GM12878 (cell line): Measurements from ENCODE around the gene ITM2C. TPM values are rescaled to one million over a fixed set of nuclear protein-coding genes. Genes with fewer than 3 reads are reported as not detected.
A peak's percentile ranks its signal among the peaks of the same experiment; 100 is the strongest.

Experiments
- ATAC-seq: fragments of 200-7000 bp; cut with Tn5 transposase; 3 replicates; pipeline ENCODE4 v1.9.1; 2020; ENCODE audit warnings: mild to moderate bottlenecking, moderate library complexity
- BruUV-seq: library from RNA; stranded (reverse); fragments of 400-500 nt; replicated peaks from 2 replicates; lab custom pipeline; 2021; lab: Mats Ljungman, UMichigan
- CTCF ChIA-PET: fragments of 300-600 bp; sonication (Branson Sonifier 250); formaldehyde crosslinking; extraction: SDS; loops from one replicate; lab custom pipeline; 2021; ENCODE audit warnings: inconsistent platforms; lab: Yijun Ruan, JAX
- POLR2A ChIA-PET: fragments of 350-600 bp; formaldehyde crosslinking; extraction: SDS; loops from one replicate; lab custom pipeline; 2021; ENCODE audit warnings: inconsistent platforms; lab: Charles Lee
- RAD21 ChIA-PET: fragments of 300-600 bp; sonication (Branson Sonifier 250); formaldehyde crosslinking; loops from one replicate; lab custom pipeline; 2023; ENCODE audit warnings: antibody characterized with exemption; ENCODE audit not compliant: unreplicated experiment; lab: Charles Lee
- SMC1A ChIA-PET: fragments of 300-600 bp; sonication (Branson Sonifier 250); formaldehyde crosslinking; loops from one replicate; lab custom pipeline; 2023; ENCODE audit not compliant: unreplicated experiment, uncharacterized antibody; lab: Charles Lee
- DNase-seq: peaks from one replicate; pipeline ENCODE4 v3.0.0-alpha.2; 2011; ENCODE audit warnings: low read depth, low spot score
- FAIRE-seq: peaks from 3 replicates; lab custom pipeline; 2011; peaks lifted over from hg19 to GRCh38; lab: Jason Lieb, UNC
- H2AFZ ChIP-seq: 2 replicates; pipeline ENCODE4 v1.6.0; 2011; ENCODE audit warnings: low read depth, low read length, control low read depth; ENCODE audit not compliant: control insufficient read depth
- H3K27ac ChIP-seq: 2 replicates; pipeline ENCODE4 v1.5.1; 2011; ENCODE audit warnings: control low read depth; ENCODE audit not compliant: control insufficient read depth, insufficient read depth
- H3K27me3 ChIP-seq, 2 experiments: replicated peaks in 1 of 2; 2 replicates each; pipeline versions ENCODE4 v1.6.0 to v1.6.1; 2011; ENCODE audit warnings: low read length in 1 of 2; ENCODE audit not compliant: control insufficient read depth in 2 of 2, insufficient read depth in 2 of 2
- H3K36me3 ChIP-seq, 2 experiments: 2 replicates each; pipeline ENCODE4 v1.5.1; 2011; ENCODE audit warnings: low read length in 1 of 2; ENCODE audit not compliant: control insufficient read depth in 2 of 2, insufficient read depth in 2 of 2
- H3K4me1 ChIP-seq: 2 replicates; pipeline ENCODE4 v1.6.1; 2011; ENCODE audit warnings: mild to moderate bottlenecking, low read length, moderate library complexity, mixed read lengths; ENCODE audit not compliant: control insufficient read depth, insufficient read depth
- H3K4me2 ChIP-seq: 2 replicates; pipeline ENCODE4 v1.6.0; 2011; ENCODE audit warnings: control low read depth; ENCODE audit not compliant: control insufficient read depth, insufficient read depth
- H3K4me3 ChIP-seq: fragments of 200-600 bp; sonication (generic); 2 replicates; pipeline ENCODE4 v1.5.1; 2016
- H3K79me2 ChIP-seq: 2 replicates; pipeline ENCODE4 v1.6.0; 2011; ENCODE audit warnings: low read length; ENCODE audit not compliant: control insufficient read depth, insufficient read depth
- H3K9ac ChIP-seq: 2 replicates; pipeline ENCODE4 v1.8.0; 2011; ENCODE audit warnings: low read length, control low read depth, mixed read lengths; ENCODE audit not compliant: control insufficient read depth, insufficient read depth
- H3K9me3 ChIP-seq: replicated peaks from 3 replicates; pipeline ENCODE4 v1.5.1; 2011; ENCODE audit warnings: mild to moderate bottlenecking, low read length; ENCODE audit not compliant: control insufficient read depth, insufficient read depth
- H4K20me1 ChIP-seq: 2 replicates; pipeline ENCODE4 v1.6.0; 2011; ENCODE audit not compliant: control insufficient read depth, insufficient read depth
- DPF2 ChIP-seq: fragments of 450-650 bp; IDR thresholded peaks from 2 replicates; pipeline ENCODE4 v1.6.1; 2017; ENCODE audit warnings: mild to moderate bottlenecking
- EZH2 ChIP-seq: IDR thresholded peaks from 2 replicates; pipeline ENCODE4 v1.6.1; 2012; ENCODE audit warnings: low read depth, mild to moderate bottlenecking, control low read depth, inconsistent platforms, low read length, borderline replicate concordance; ENCODE audit not compliant: control insufficient read depth
- HDAC2 ChIP-seq: fragments of 200-600 bp; sonication (generic); IDR thresholded peaks from 2 replicates; pipeline ENCODE4 v1.6.1; 2017
- IRF4 ChIP-seq: IDR thresholded peaks from 2 replicates; pipeline ENCODE4 v1.6.1; 2011; ENCODE audit warnings: low read depth, low read length
- KLF5 ChIP-seq: fragments of 450-650 bp; IDR thresholded peaks from 2 replicates; pipeline ENCODE4 v1.6.1; 2014; ENCODE audit warnings: mild to moderate bottlenecking; ENCODE audit not compliant: partially characterized antibody
- MEF2A ChIP-seq: IDR thresholded peaks from 2 replicates; pipeline ENCODE4 v1.6.1; 2011; ENCODE audit warnings: low read depth, mild to moderate bottlenecking, low read length, moderate library complexity; ENCODE audit not compliant: insufficient read depth
- MXI1 ChIP-seq: fragments of 150-350 bp; IDR thresholded peaks from 2 replicates; pipeline ENCODE4 v1.6.1; 2011; ENCODE audit warnings: low read depth, mild to moderate bottlenecking, inconsistent platforms, low read length, improper control_type of control experiment
- NRF1 ChIP-seq: conservative IDR thresholded peaks from 2 replicates; pipeline ENCODE4 v1.6.1; 2011; ENCODE audit warnings: mild to moderate bottlenecking, low read depth, low read length, improper control_type of control experiment
- PAX5 ChIP-seq: IDR thresholded peaks from 2 replicates; pipeline ENCODE4 v1.6.1; 2011; ENCODE audit warnings: low read depth, low read length, borderline replicate concordance
- POLR2A ChIP-seq: IDR thresholded peaks from 2 replicates; pipeline ENCODE4 v1.6.1; 2011; ENCODE audit warnings: low read depth, mild to moderate bottlenecking, low read length
- POLR2AphosphoS2 ChIP-seq: IDR thresholded peaks from 2 replicates; pipeline ENCODE4 v1.6.1; 2011; ENCODE audit warnings: low read depth, mild to moderate bottlenecking, low read length, improper control_type of control experiment, moderate library complexity
- SIN3A ChIP-seq: IDR thresholded peaks from 2 replicates; pipeline ENCODE4 v1.6.1; 2012; ENCODE audit warnings: low read depth, low read length, improper control_type of control experiment
- SREBF2 ChIP-seq: IDR thresholded peaks from 2 replicates; pipeline ENCODE4 v1.6.1; 2012; ENCODE audit warnings: mild to moderate bottlenecking, low read length
- SRF ChIP-seq, 2 experiments: IDR thresholded peaks; 2 replicates each; pipeline ENCODE4 v1.6.1; 2011; ENCODE audit warnings: low read depth in 2 of 2, low read length in 2 of 2, mild to moderate bottlenecking in 1 of 2, moderate library complexity in 1 of 2
- STAT1 ChIP-seq: fragments of 450-650 bp; conservative IDR thresholded peaks from 2 replicates; pipeline ENCODE4 v1.6.1; 2014; ENCODE audit warnings: antibody characterized with exemption, mild to moderate bottlenecking
- TAF1 ChIP-seq: IDR thresholded peaks from 2 replicates; pipeline ENCODE4 v1.6.1; 2011; ENCODE audit warnings: mild to moderate bottlenecking, low read depth, low read length, borderline replicate concordance
- YY1 ChIP-seq: IDR thresholded peaks from 2 replicates; pipeline ENCODE4 v1.6.1; 2011; ENCODE audit warnings: low read depth, mild to moderate bottlenecking, low read length
- WGBS: methylation state at CpG from one replicate; pipeline ENCODE4 v1.1.6; 2016; ENCODE audit warnings: low lambda C conversion rate; ENCODE audit not compliant: insufficient replicate concordance, insufficient coverage; ENCODE audit errors: missing lambda C conversion rate; 5-methylcytosine and 5-hydroxymethylcytosine counted together
- in situ Hi-C: fragments of 300-500 bp; cut with MboI; formaldehyde crosslinking; loops from 9 replicates; pipeline ENCODE4 v1.14.3; 2018; ENCODE audit warnings: mixed read lengths
- intact Hi-C: fragments of 100-400 bp; cut with micrococcal nuclease; formaldehyde crosslinking; loops from one replicate; pipeline ENCODE4 v1.14.2; 2022; ENCODE audit not compliant: unreplicated experiment
- polyA plus RNA-seq, 11 experiments: library from polyadenylated mRNA; depleted of rRNA in 4 of 11; unstranded in 6 of 11; stranded (reverse) in 5 of 11; fragments of >200 nt; fragmentation: Nextera tagmentation in 4 of 11; fragmentation: Illumina TruSeq in 1 of 11; extraction: Ambion mirVana in 4 of 11; extraction: Trizol in 1 of 11; gene quantifications; 1 replicate in 1 of 11; 2 replicates in 10 of 11; pipeline versions ENCODE4 v1.2.1 to v1.2.3, GENCODE V29; 2011 to 2016; ENCODE audit warnings: inconsistent platforms in 2 of 11, missing spikeins in 2 of 11, low read depth in 1 of 11
- total RNA-seq, 4 experiments: library from RNA; depleted of rRNA in 3 of 4; stranded (reverse); fragments of >200 nt in 3 of 4; fragmentation: Illumina TruSeq in 1 of 4; extraction: Trizol in 1 of 4; gene quantifications; 2 replicates each; pipeline versions ENCODE4 v1.2.1 to v1.2.3, GENCODE V29; 2013 to 2021
- TF ChIP-seq, protein P1 (sequence below): fragments of 450-650 bp; formaldehyde crosslinking; IDR thresholded peaks from 2 replicates; pipeline ENCODE4 v1.4.0; 2020; ENCODE audit warnings: mild to moderate bottlenecking, moderate library complexity

Gene ITM2C
- total and polyA plus RNA-seq, 10 of the 15 experiments (the other 5 are each of a cell fraction or from before 2014, with no cell fraction given) = 5.4 to 195 (median 149) TPM

DNA sequence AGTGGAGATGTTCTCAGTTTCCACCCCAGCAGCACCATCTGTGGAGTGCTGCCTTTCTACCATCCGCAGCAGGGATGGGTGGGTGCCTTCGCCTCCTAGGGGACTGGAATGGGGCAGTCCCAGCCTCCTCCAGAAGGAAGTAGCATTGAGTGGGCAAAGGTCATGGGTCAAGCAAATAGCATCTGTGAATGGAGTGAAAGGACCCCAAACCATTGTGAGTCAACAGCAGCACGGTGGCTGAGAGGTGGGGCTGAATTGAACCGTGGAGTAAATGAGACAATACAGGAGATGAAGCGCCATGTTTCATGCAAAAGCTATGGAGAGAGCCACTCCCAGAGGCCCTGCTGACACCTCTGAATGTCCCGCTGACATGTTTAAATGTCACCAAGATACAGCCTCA, 50.6 kb downstream of the ITM2C start:
- BruUV-seq = no TSS peak
- Histone ChIP-seq H3K79me2 (peaks cover 89% of the 10 kb centered on the region), H3K27me3 (no peaks in the 10 kb centered on the region), H3K4me2 (0 out of 2 replicates have a peak overlapping the region, but pooled peaks have one; percentile 20), H3K27ac (no peak overlapping the region), H3K36me3 (peaks cover 5 to 7% of the 10 kb centered on the region in 2 experiments), H2AFZ (no peak overlapping the region), H4K20me1 (no peaks in the 10 kb centered on the region), H3K4me3 (no peak overlapping the region), H3K9ac (no peak overlapping the region), H3K9me3 (no peaks in the 10 kb centered on the region), H3K4me1 (peaks cover 23% of the 10 kb centered on the region)
- ATAC-seq (no peak), DNase-seq (no peak), FAIRE-seq (no peak)
- RAD21 ChIA-PET = no interaction called here
- TF ChIP-seq MXI1 (no peak), KLF5 (no peak), NRF1 (no peak), STAT1 (no peak), SREBF2 (no peak), PAX5 (no peak), SIN3A (no peak), TAF1 (no peak), YY1 (no peak), MEF2A (no peak), SRF (IDR thresholded peaks at IDR 0.05; ENCODE audit: low read depth in 2 of 2, low read length in 2 of 2) (no peak), DPF2 (no peak), HDAC2 (no peak), POLR2A (no peak), IRF4 (no peak), EZH2 (no peak), POLR2AphosphoS2 (no peak)
- TF ChIP-seq, protein P1, sequence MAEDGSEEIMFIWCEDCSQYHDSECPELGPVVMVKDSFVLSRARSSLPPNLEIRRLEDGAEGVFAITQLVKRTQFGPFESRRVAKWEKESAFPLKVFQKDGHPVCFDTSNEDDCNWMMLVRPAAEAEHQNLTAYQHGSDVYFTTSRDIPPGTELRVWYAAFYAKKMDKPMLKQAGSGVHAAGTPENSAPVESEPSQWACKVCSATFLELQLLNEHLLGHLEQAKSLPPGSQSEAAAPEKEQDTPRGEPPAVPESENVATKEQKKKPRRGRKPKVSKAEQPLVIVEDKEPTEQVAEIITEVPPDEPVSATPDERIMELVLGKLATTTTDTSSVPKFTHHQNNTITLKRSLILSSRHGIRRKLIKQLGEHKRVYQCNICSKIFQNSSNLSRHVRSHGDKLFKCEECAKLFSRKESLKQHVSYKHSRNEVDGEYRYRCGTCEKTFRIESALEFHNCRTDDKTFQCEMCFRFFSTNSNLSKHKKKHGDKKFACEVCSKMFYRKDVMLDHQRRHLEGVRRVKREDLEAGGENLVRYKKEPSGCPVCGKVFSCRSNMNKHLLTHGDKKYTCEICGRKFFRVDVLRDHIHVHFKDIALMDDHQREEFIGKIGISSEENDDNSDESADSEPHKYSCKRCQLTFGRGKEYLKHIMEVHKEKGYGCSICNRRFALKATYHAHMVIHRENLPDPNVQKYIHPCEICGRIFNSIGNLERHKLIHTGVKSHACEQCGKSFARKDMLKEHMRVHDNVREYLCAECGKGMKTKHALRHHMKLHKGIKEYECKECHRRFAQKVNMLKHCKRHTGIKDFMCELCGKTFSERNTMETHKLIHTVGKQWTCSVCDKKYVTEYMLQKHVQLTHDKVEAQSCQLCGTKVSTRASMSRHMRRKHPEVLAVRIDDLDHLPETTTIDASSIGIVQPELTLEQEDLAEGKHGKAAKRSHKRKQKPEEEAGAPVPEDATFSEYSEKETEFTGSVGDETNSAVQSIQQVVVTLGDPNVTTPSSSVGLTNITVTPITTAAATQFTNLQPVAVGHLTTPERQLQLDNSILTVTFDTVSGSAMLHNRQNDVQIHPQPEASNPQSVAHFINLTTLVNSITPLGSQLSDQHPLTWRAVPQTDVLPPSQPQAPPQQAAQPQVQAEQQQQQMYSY (CRISPR knock-in tag) = no peak
- intact Hi-C loops = no loop called here
- in situ Hi-C loops = no loop called here
- CTCF ChIA-PET = interaction anchor here (3.1 to 5.6 kb wide), 3 partner anchors 10 to 71 kb away, joined by 17 to 58 read pairs (median 53); partner anchors contain the start of gene GPR55
- 37% methylated on average over 6 of the region's 6 CpGs for WGBS
- POLR2A ChIA-PET = interaction anchor here (0.7 kb wide), 1 partner anchor 296 kb away, joined by 3 read pairs; no protein-coding TSS in a partner anchor
- SMC1A ChIA-PET = interaction anchor here (7.8 kb wide), 1 partner anchor 9 kb away, joined by 59 read pairs; the partner anchor contains the start of gene GPR55
